Globus pallidus (tissue), 1 donor: Measurements from ENCODE around the gene FKBP2.
A peak's percentile ranks its signal among the peaks of the same experiment; 100 is the strongest.
"Not testable (repeated sequence)": the region's sequence is repeated elsewhere in the genome, so short reads cannot be mapped to it uniquely, and the experiment has no call there.

ENCODE experiments used
- DNase-seq: peaks from one replicate; pipeline ENCODE4 v3.0.0-alpha.2; 2015; ENCODE audit warnings: low spot score

FKBP2 gene

DNA sequence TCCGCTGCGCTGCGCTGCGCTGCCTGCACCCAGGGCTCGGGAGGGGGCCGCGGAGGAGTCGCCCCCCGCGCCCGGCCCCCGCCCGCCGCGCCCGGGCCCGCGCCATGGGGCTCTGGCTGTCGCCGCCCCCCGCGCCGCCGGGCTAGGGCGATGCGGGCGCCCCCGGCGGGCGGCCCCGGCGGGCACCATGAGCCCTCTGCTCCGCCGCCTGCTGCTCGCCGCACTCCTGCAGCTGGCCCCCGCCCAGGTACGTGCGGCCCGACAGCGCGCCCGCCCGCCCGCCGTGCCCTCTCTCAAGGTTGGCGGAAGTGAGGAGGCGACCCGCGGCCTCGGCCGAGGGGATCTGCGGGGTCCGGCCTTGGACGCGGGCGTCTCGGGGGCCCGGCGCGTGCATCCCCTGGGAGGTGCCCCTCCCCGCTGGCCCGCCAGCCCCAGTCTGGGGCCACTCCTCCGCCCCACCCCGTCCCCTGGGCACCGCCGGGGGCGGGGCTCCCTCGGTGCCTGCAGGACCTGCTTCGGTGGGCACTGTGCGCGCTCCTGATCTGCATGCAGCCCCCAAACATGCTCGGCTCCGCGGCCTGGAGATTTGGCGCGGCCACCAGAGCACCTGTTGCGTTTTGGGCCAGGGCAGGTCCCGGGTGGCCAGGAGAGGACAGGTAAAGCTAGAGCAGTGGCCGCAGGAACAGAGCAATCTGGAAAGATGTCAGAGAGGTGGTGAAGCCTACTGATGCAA lies 6.1 kb upstream of the FKBP2 start:
- DNase-seq: no peak

DNA sequence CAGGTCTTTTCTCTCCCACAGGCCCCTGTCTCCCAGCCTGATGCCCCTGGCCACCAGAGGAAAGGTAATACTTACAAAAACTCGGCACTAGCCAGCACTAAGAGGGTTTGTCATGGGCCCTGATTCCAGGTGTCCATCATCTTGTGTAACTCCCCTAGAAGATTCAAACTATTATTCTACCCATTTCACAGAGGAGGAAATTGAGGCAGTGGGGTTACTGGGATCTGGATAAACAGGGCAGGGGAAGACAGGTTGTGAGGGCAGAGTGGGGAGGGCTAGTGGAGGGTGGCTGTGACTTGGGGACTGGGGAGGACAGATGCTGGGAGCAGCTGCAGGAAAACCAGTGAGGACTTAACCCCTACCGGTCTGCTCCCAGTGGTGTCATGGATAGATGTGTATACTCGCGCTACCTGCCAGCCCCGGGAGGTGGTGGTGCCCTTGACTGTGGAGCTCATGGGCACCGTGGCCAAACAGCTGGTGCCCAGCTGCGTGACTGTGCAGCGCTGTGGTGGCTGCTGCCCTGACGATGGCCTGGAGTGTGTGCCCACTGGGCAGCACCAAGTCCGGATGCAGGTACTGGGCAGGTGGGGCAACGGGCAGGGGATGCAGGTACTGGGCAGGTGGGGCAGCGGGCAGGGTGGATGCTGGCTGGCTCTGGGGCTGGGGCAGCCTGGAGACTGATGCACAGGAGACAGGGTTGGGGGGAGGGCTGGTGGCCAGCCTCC lies 5.3 kb upstream of the FKBP2 start:
- no peak for DNase-seq

DNA sequence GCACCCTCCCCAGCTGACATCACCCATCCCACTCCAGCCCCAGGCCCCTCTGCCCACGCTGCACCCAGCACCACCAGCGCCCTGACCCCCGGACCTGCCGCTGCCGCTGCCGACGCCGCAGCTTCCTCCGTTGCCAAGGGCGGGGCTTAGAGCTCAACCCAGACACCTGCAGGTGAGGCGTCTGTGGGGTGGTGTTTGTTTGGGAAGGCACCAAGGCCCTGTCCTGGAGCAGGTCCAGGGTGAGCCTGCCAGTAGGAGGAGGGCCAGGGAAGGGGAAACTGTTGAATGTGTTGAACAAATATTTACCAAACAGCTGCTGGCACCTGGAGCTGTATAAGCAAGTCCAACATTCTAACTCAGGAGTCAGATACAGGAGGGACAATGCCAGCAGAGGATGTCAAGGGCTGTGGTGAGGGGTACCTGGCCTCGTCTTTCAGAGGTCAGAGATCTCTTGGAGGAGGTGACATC lies 3.4 kb upstream of the FKBP2 start:
- no peak for DNase-seq

DNA sequence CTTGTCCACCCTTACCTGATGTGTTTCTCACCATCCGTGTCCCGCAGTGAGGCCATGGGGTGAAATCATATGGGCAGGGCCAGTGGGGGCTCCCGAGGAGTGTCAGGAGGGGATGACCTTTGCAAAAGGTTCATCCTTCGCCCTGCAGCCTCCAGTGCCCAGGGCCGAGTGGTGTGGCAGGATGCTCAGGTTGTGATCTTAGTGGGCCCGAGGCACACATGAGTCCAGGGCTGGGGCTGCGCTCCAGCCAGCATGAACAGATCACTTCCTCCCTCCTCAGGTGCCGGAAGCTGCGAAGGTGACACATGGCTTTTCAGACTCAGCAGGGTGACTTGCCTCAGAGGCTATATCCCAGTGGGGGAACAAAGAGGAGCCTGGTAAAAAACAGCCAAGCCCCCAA lies 2.8 kb upstream of the FKBP2 start:
- no peak for DNase-seq

DNA sequence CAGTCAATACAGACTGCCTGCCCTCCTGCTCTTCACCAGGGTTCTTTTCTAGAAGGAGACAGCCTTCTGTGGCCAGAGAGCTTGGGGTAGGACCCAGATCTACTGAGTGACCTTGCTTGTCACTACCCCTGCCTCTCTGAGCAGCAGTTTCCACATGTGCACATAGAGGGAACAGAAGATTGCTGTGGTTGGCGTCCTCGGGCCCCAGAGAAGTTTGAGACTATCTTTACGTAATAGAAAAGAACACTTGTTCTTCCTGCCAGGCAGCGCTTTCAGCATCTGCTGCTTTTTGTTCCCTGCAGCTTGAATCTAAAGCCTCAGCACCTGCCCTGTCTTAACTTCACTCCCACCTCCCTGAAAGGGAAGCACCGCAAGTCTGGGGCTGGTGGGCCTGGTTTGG lies 1.9 kb upstream of the FKBP2 start:
- DNase-seq: no peak

DNA sequence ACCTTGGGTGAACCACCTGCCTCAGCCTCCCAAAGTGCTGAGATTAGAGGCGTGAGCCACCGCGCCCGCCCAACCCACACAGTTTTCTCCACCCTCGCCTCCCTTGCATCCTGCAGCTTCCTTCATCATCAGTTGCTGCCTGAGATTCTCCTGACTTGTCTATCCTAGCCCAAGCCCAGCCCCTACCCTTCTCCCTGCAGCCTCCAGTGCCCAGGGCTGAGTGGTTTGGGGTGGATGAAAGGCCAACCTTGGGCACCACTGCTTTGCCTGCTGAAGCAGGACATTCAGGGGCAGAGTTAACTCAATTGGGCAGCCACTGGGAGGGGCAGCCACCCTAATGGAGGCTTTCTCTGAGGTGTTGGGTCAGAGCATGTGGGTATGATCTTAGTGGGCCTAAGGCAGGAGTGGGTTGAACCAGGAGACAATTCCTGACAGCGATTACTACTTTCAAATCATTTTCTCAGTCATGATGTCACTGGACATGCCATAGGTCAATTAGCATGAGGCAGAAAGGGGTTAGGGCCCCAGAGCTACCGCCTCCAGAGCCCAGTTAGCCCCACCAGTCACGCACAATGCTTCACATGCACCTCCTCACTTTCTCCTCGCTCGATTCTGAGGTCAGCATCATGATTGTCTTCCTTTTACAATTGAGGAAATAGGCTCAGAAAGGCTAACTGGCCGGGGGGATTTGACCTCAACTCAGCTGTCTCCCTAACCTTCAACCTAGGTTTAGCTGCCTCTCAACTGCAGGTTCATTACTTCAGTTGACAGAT lies 1.0 kb upstream of the FKBP2 start:
- DNase-seq: no peak

DNA sequence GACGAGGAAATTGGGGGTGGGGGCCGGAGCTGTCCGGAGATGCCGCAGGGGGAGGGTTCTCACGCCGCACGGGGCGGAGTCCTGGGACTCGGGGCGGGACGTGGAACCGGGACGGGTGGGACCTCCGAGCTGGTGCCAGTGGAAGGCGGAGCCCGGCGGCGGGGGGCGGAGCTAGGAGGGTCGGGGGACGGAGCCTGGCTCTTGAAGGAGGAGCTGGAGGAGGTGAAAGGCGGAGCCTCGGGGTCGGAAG lies 271 bp downstream of the FKBP2 start:
- DNase-seq: peak; percentile 99

DNA sequence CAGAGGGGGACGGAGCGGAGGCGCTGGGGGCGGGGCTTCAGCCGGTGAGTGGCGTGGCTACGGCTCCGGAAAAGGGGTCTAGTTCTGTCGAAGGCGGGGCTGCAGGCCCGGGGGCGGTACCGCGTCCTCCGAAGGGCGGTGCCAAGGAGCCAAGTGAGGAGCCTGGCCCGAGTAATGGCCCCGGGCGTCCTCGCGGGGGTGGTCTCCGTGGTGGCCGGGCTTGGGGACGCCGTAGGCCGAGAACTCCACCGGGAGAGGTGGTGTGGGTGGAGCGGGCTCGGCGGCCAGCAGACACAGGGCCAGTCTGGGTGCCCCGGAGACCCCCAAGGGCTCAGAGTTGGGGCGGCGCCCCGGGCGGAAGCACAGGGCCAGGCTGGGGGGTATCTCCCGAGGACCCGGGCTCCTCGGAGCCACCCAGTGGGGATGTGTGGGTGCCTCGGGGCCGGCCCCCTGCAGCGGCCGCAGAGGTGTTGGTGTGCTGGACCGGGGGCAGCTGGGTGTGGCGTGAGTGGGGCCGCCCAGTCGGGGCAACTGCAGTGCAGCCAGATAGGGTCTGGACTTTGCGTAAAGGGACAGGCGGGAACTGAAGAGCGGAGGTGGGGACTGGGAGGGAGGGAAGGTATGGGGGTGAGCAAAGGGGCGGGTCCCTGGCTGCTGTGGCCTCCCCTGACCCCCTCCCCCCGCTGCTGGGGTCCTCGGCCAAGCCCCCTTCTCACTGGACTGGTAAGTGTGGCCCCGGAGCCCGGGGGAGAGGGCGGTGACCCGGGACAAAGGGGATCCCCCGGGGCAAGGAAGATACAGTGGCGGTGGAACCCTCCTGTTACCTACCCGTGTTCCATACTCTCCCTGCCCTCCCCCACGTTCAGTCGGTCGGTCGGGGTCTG lies 838 bp downstream of the FKBP2 start:
- DNase-seq: no peak

DNA sequence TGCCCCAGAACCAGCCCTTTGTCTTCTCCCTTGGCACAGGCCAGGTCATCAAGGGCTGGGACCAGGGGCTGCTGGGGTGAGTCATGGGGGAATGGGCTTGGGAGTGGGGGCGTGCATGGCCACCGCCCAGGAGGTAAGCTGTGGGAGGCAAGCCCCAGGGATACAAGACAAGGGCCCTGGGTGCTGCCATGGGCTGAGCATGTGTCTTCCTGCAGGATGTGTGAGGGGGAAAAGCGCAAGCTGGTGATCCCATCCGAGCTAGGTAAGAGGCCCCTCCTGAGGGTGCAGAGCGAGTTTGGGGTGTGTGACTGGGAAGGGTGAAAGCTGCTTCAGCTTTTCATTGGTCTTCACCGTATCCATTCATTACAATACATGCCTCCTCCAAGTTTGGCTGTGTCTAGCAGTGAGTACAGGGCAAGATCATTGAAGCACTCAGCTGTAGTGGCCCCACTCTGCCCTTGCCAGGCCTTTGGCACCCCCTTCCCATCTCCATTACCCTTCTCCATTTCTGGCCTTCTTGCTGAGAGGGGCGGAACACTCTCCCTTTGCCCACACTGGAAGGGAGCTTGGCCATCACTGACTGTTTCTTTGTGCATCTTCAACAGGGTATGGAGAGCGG lies 2.5 kb downstream of the FKBP2 start:
- no peak for DNase-seq

DNA sequence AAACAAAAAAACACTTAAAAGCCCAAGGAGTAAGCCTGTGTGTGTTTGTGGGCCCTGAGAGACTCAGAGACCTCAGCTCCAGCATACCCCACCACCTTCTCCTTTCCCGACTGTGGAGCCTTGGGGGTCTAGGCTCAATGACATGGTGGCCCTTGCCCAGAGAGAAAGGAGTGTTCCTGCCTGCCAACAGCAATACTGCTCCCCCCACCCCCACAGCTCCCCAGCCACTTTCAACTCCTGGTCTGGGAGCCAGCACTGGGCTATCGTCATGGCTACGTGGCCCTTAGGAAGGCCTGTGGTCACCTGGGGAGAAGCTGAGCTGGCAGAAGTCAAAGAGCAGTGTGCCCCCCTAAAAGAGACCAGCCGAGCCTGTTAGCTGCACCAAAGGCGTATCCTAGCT lies 3.2 kb downstream of the FKBP2 start:
- DNase-seq: no peak

DNA sequence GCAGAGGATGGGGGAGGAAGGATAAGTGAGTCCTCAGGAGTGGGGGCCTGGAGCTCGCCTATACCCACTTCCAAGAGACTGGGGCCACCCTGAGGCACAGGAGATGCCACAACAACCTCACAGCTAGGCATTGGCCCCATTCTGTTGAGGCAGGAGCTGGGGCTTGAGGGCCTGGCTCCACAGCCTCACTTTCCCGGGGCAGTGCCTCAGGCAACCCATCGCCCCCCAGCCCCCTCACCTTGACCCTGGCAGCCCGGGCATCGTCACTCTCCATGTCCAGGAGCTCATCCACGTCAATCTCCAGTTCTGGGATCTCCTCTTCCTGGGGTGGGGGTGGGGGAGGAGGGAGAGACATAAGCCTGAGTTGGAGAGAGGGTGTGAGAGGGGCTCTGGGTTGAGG lies 4.1 kb downstream of the FKBP2 start:
- DNase-seq: no peak

DNA sequence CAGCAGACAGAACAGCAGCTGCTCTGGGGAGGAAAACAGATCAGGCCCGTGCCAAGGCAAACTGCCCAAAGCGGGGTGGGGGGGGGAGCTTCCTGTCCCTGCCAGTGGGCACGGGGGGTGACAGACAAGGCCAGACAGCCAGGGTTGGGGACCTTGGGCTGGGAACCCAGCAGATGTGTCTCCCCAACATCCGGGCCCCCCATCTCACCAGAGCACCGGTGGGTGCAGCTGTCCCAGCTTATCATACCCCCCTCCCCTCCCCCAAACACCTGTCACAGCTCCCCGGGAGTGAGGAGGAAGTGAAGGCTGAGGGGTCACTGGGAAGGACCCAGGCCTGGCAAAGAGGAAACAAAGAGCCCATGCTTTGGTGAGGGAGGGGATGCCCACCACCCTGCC lies 4.5 kb downstream of the FKBP2 start:
- no peak for DNase-seq

DNA sequence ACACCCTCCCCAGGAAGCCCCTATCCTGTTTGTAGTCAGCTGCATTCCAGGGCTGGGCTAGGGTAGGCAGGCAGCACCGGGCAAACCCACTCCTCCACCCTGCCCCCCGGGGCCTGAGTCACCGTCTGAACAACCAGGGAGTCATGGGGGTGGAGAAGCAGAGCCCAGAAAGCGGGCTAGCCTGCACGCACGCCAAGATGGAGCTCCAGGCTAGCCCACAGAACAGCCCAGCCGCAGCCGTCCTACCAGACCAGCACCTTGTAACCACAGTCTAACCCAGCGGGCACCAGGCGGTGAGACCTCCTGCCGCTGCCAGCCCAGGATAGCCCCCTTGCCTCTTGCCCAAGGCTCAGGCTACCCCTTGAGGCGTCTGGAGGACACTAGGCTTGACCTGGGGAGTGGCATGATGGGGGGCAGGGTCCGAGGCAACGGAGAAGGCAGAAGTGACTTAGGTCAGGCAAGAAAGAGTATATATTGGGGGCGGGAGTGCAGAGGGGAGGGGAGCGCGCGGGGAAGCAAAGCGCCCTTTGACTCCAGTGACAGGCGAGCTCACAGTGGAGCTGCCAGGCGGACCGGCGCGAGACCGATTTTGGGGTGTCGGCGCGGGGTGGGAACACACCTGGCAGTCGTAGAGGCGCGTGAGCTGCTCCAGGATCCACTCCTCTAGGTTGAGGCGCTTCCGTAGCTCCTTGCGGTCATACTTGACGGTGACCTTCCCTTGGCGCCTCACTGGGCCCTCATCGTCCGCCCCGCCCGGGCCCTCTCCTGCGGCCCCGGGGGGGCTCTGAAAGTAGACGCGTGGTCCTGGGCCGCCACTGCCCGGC lies 5.1 kb downstream of the FKBP2 start:
- DNase-seq: no peak

DNA sequence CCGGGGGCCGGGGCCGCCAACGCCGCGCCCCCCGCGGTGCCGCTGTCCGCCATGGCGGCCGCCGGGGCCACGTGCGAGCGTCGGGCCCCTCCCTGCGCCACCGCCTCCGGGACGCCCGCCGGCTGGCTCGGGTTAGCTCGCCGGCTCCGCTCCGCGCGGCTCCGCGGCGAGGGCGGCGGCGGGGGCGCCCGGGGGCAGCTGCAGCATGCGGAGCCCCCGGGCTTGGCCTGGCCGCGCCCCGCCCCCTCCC lies 5.7 kb downstream of the FKBP2 start:
- not testable (repeated sequence) for DNase-seq

DNA sequence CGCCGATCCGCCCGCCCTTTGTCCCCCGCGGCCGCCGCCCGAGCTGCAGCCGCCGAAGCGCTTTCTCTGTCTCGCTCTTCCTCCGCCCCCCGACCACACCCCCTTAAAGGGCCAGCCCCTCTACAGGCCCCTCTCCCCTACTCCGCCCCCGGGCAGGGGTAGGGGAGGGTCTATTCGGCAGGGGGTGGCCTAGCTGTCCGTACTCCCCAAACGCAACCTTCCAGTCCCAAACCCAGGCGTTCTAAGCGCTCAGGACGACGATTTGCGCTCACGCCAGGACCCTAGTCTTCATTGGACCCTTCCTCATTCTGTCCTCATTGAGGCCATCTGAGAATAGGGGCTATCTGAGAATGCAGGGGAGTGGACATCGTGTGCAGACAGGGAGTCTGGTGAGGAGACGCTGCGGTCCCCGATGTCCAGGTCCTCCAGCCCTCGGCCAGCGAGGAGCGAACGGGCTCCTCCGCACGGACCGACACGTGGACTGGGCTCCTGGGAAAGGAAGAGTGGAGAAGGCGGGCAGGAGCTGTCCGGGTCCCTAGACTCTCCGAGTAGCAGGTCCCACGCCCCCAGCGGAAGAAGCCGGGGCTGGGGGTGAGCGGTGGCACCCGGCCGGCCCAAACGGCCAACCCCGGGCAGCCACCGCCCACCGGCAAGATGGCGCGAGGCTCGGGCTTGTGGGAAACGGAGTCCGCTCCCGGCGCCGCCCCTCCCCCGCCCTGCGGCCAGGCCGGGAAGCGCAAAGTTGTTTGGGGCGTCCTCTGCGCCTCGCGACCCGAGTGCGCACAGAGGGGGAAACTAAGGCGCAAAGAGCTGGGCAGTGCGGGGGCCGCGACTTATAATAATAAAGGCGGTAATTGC lies 6.2 kb downstream of the FKBP2 start, which contains the start of gene PPP1R14B:
PPP1R14B (minus strand) TSS at position 73 of the 858 bp plus-strand sequence. CDS start 270 bp downstream, outside the sequence.
- DNase-seq: peak; percentile 78

DNA sequence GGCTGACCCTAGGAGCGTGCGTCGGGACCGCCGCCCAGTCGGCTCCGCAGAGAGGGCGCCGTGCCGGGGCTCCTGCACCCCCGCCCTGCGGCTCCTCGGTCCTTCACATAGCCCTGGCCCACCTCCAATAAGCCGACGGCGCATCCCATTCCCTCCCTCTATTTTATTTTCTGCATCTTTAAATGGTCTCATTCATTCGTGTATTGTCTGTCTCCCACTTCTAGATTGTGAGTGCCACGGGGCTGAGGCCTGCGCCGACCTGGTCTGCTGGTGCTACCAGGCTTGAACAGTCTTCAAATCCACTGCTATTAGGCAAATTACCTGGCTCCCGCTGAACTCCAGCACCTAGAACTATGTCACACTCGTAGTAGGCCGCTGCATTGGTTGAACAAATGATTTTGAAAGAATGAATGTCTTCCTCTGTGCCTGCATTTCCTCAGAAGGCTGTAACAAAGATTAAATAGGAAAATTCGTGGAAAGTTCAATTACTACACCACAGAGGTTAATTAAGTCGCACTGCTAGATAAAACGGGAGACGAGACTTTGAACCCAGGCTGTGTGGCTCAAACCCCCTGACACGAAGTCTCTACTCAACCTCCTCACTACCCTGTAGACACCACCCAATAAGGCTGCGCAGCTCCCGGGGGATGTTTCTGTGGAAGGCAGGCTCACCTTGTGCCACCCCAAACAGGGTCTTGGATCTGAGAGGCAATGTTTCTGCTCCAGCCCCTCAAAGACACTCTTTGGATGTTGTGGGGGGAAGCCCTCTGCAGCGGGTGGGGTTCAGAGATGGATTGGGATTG lies 7.0 kb downstream of the FKBP2 start:
- DNase-seq: no peak

DNA sequence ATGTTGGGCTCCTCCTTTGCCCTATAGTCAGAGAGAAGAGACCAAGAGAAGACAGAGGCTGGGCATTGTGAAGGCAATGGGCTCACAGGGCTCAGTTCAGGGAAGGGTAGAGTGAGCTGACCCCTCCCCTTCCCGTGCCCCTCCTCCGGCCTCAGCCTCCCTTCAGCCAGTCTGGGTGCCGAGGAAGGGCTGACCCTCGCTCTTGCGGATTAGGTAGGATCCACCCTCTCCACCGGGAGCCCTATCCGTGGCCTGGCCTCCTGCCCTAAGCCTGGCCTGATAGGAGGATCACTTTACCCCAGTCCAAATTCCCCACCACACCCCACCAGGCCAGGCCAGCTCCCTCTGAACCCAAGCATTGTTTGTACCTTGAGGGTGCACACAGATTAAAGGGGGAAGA lies 7.7 kb downstream of the FKBP2 start:
- DNase-seq: no peak

DNA sequence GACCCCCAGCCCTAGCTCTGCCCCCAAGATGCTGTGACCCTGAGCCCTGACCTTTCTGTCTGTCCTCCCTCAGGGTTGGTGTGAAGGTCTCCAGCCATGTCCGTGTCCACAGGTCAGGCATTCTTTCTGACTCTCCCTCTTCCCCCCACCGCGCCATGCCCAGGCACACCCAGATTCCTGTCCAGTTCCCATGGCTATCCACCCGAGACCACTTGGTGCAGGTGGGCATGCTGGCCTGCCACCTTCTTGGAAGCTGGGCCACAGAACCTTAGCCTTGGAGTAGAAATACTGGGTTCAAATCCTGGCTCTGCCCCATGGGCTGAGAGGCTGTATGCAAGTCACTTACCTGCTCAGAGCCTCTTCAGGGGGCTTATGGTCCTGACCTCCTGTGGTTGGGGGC lies 8.1 kb downstream of the FKBP2 start:
- DNase-seq: no peak
